ENCODE results near the gene HYKK. TPM values are rescaled to one million over a fixed set of nuclear protein-coding genes. Genes with fewer than 3 reads are reported as not detected.

HYKK gene
- 2.6 TPM for polyA plus RNA-seq (2013)

- DNase-seq = peak; percentile 80 to 86 (median 84)
- H3K36me3 ChIP-seq (ENCODE audit: control insufficient read depth in 4 of 4, insufficient read depth in 4 of 4, low read length in 3 of 4) = no peaks in the 10 kb centered on the region
- peaks cover 0 to 17% (median 15%) of the 10 kb centered on the region in 4 experiments for H3K4me1 ChIP-seq (ENCODE audit: control extremely low read depth in 1 of 4, control insufficient read depth in 4 of 4, insufficient read depth in 4 of 4, low read length in 3 of 4)
- H3K27ac ChIP-seq (ENCODE audit: insufficient read depth in 1 of 2, low read depth in 1 of 2, low read length in 2 of 2, poor library complexity in 1 of 2, severe bottlenecking in 2 of 2) = no peak within 1 kb of the TSS
- ChIA-PET CTCF (interaction anchor here (0.9 kb wide), 1 partner anchor 10 kb away, joined by 3 read pairs; no protein-coding TSS in a partner anchor), POLR2A (no interaction called here)
- peak within 1 kb of the TSS; percentile 62 to 83 (median 76) for H3K4me3 ChIP-seq (ENCODE audit: control insufficient read depth in 1 of 7, extremely low read depth in 1 of 7, insufficient read depth in 4 of 7, low read depth in 2 of 7, low read length in 6 of 7)
- H3K27me3 ChIP-seq (replicated peaks in 2 of 5; ENCODE audit: control insufficient read depth in 4 of 5, insufficient read depth in 5 of 5, low read length in 4 of 5) = peaks cover 0 to 11% (median 8%) of the 10 kb centered on the region in 5 experiments
- WGBS (ENCODE audit: insufficient coverage) = 3% methylated on average over 55 of the region's 63 CpGs
- no peaks in the 10 kb centered on the region for H3K9me3 ChIP-seq (ENCODE audit: control extremely low read depth in 1 of 5, control insufficient read depth in 4 of 5, insufficient read depth in 2 of 5, low read depth in 1 of 5, low read length in 4 of 5)
Observed at GRCh38 chr15:78506971-78507830, at the start of gene HYKK. HYKK (plus strand) TSS chr15:78507577; CDS start chr15:78513089, 5,512 bp downstream.

- no peaks in the 10 kb centered on the region for H3K9me3 ChIP-seq (ENCODE audit: control extremely low read depth in 1 of 5, control insufficient read depth in 4 of 5, insufficient read depth in 2 of 5, low read depth in 1 of 5, low read length in 4 of 5)
- H3K27ac ChIP-seq (ENCODE audit: insufficient read depth in 1 of 2, low read depth in 1 of 2, low read length in 2 of 2, poor library complexity in 1 of 2, severe bottlenecking in 2 of 2) = no peak overlapping the region
- H3K36me3 ChIP-seq (ENCODE audit: control insufficient read depth in 4 of 4, insufficient read depth in 4 of 4, low read length in 3 of 4) = peaks cover 10 to 43% (median 25%) of the 10 kb centered on the region in 4 experiments
- no peaks in the 10 kb centered on the region for H3K27me3 ChIP-seq (replicated peaks in 2 of 5; ENCODE audit: control insufficient read depth in 4 of 5, insufficient read depth in 5 of 5, low read length in 4 of 5)
- H3K4me3 ChIP-seq (ENCODE audit: control insufficient read depth in 1 of 7, extremely low read depth in 1 of 7, insufficient read depth in 4 of 7, low read depth in 2 of 7, low read length in 6 of 7) = no peak overlapping the region
- POLR2A ChIA-PET = no interaction called here
- WGBS (ENCODE audit: insufficient coverage) = 88% methylated on average over 1 of the region's 4 CpGs
- no peak for DNase-seq
- CTCF ChIA-PET = interaction anchor here (1.0 to 2.0 kb wide), 6 partner anchors 11 to 154 kb away, joined by 3 to 6 read pairs (median 4); no protein-coding TSS in a partner anchor
- H3K4me1 ChIP-seq (ENCODE audit: control extremely low read depth in 1 of 4, control insufficient read depth in 4 of 4, insufficient read depth in 4 of 4, low read length in 3 of 4) = peaks cover 0 to 16% (median 11%) of the 10 kb centered on the region in 4 experiments
Observed at GRCh38 chr15:78460737-78461136, 46.6 kb upstream of the HYKK start.

GRCh38 chr15:78461171-78461888 is 46.0 kb upstream of the HYKK start:
- Histone ChIP-seq H3K36me3 (ENCODE audit: control insufficient read depth in 4 of 4, insufficient read depth in 4 of 4, low read length in 3 of 4) (peaks cover 13 to 48% (median 27%) of the 10 kb centered on the region in 4 experiments), H3K27me3 (replicated peaks in 2 of 5; ENCODE audit: control insufficient read depth in 4 of 5, insufficient read depth in 5 of 5, low read length in 4 of 5) (no peaks in the 10 kb centered on the region), H3K4me3 (ENCODE audit: control insufficient read depth in 1 of 7, extremely low read depth in 1 of 7, insufficient read depth in 4 of 7, low read depth in 2 of 7, low read length in 6 of 7) (no peak overlapping the region), H3K9me3 (ENCODE audit: control extremely low read depth in 1 of 5, control insufficient read depth in 4 of 5, insufficient read depth in 2 of 5, low read depth in 1 of 5, low read length in 4 of 5) (no peaks in the 10 kb centered on the region), H3K27ac (ENCODE audit: insufficient read depth in 1 of 2, low read depth in 1 of 2, low read length in 2 of 2, poor library complexity in 1 of 2, severe bottlenecking in 2 of 2) (peak overlapping the region in 1 of 2 experiments; percentile 16), H3K4me1 (ENCODE audit: control extremely low read depth in 1 of 4, control insufficient read depth in 4 of 4, insufficient read depth in 4 of 4, low read length in 3 of 4) (peaks cover 0 to 14% (median 9%) of the 10 kb centered on the region in 4 experiments)
- 11% methylated on average over 2 of the region's 3 CpGs for WGBS (ENCODE audit: insufficient coverage)
- CTCF ChIA-PET = interaction anchor here (1.0 to 2.0 kb wide), 6 partner anchors 8 to 155 kb away, joined by 3 to 6 read pairs (median 4); no protein-coding TSS in a partner anchor
- POLR2A ChIA-PET = interaction anchor here (0.9 to 1.0 kb wide), 2 partner anchors 9 to 17 kb away, joined by 3 read pairs; no protein-coding TSS in a partner anchor
- peak; percentile 10 to 56 (median 52) for DNase-seq

- Histone ChIP-seq H3K4me1 (ENCODE audit: control extremely low read depth in 1 of 4, control insufficient read depth in 4 of 4, insufficient read depth in 4 of 4, low read length in 3 of 4) (no peaks in the 10 kb centered on the region), H3K27ac (ENCODE audit: insufficient read depth in 1 of 2, low read depth in 1 of 2, low read length in 2 of 2, poor library complexity in 1 of 2, severe bottlenecking in 2 of 2) (no peak overlapping the region), H3K9me3 (ENCODE audit: control extremely low read depth in 1 of 5, control insufficient read depth in 4 of 5, insufficient read depth in 2 of 5, low read depth in 1 of 5, low read length in 4 of 5) (no peaks in the 10 kb centered on the region), H3K4me3 (ENCODE audit: control insufficient read depth in 1 of 7, extremely low read depth in 1 of 7, insufficient read depth in 4 of 7, low read depth in 2 of 7, low read length in 6 of 7) (no peak overlapping the region), H3K27me3 (replicated peaks in 2 of 5; ENCODE audit: control insufficient read depth in 4 of 5, insufficient read depth in 5 of 5, low read length in 4 of 5) (no peaks in the 10 kb centered on the region), H3K36me3 (ENCODE audit: control insufficient read depth in 4 of 4, insufficient read depth in 4 of 4, low read length in 3 of 4) (peaks cover 25 to 86% (median 62%) of the 10 kb centered on the region in 4 experiments)
- no CpG with 5 or more reads among the region's 1 CpG for WGBS (ENCODE audit: insufficient coverage)
- ChIA-PET CTCF (interaction anchor here (1.3 to 1.5 kb wide), 2 partner anchors 7 to 9 kb away, joined by 3 read pairs; no protein-coding TSS in a partner anchor), POLR2A (no interaction called here)
- no peak for DNase-seq
Observed at GRCh38 chr15:78469031-78469430, 38.3 kb upstream of the HYKK start.

- WGBS (ENCODE audit: insufficient coverage) = 100% methylated on average over 2 of the region's 5 CpGs
- Histone ChIP-seq H3K27me3 (replicated peaks in 2 of 5; ENCODE audit: control insufficient read depth in 4 of 5, insufficient read depth in 5 of 5, low read length in 4 of 5) (no peaks in the 10 kb centered on the region), H3K4me1 (ENCODE audit: control extremely low read depth in 1 of 4, control insufficient read depth in 4 of 4, insufficient read depth in 4 of 4, low read length in 3 of 4) (no peaks in the 10 kb centered on the region), H3K4me3 (ENCODE audit: control insufficient read depth in 1 of 7, extremely low read depth in 1 of 7, insufficient read depth in 4 of 7, low read depth in 2 of 7, low read length in 6 of 7) (no peak overlapping the region), H3K36me3 (ENCODE audit: control insufficient read depth in 4 of 4, insufficient read depth in 4 of 4, low read length in 3 of 4) (peaks cover 27 to 73% (median 50%) of the 10 kb centered on the region in 4 experiments), H3K27ac (ENCODE audit: insufficient read depth in 1 of 2, low read depth in 1 of 2, low read length in 2 of 2, poor library complexity in 1 of 2, severe bottlenecking in 2 of 2) (no peak overlapping the region), H3K9me3 (ENCODE audit: control extremely low read depth in 1 of 5, control insufficient read depth in 4 of 5, insufficient read depth in 2 of 5, low read depth in 1 of 5, low read length in 4 of 5) (no peaks in the 10 kb centered on the region)
- POLR2A ChIA-PET = no interaction called here
- no peak for DNase-seq
- CTCF ChIA-PET = interaction anchor here (1.0 to 1.4 kb wide), 4 partner anchors 10 to 168 kb away, joined by 3 to 4 read pairs (median 4); no protein-coding TSS in a partner anchor
Observed at GRCh38 chr15:78477295-78477694, 30.1 kb upstream of the HYKK start.

- Histone ChIP-seq H3K27me3 (replicated peaks in 2 of 5; ENCODE audit: control insufficient read depth in 4 of 5, insufficient read depth in 5 of 5, low read length in 4 of 5) (no peaks in the 10 kb centered on the region), H3K4me1 (ENCODE audit: control extremely low read depth in 1 of 4, control insufficient read depth in 4 of 4, insufficient read depth in 4 of 4, low read length in 3 of 4) (no peaks in the 10 kb centered on the region), H3K36me3 (ENCODE audit: control insufficient read depth in 4 of 4, insufficient read depth in 4 of 4, low read length in 3 of 4) (peaks cover 19 to 67% (median 46%) of the 10 kb centered on the region in 4 experiments), H3K4me3 (ENCODE audit: control insufficient read depth in 1 of 7, extremely low read depth in 1 of 7, insufficient read depth in 4 of 7, low read depth in 2 of 7, low read length in 6 of 7) (no peak overlapping the region), H3K27ac (ENCODE audit: insufficient read depth in 1 of 2, low read depth in 1 of 2, low read length in 2 of 2, poor library complexity in 1 of 2, severe bottlenecking in 2 of 2) (no peak overlapping the region), H3K9me3 (ENCODE audit: control extremely low read depth in 1 of 5, control insufficient read depth in 4 of 5, insufficient read depth in 2 of 5, low read depth in 1 of 5, low read length in 4 of 5) (no peaks in the 10 kb centered on the region)
- 100% methylated on average over 2 of the region's 3 CpGs for WGBS (ENCODE audit: insufficient coverage)
- ChIA-PET POLR2A (interaction anchor here (1.3 kb wide), 1 partner anchor 15 kb away, joined by 3 read pairs; no protein-coding TSS in a partner anchor), CTCF (interaction anchor here (1.1 to 1.2 kb wide), 2 partner anchors 25 to 57 kb away, joined by 3 to 5 read pairs; no protein-coding TSS in a partner anchor)
- DNase-seq = no peak
Observed at GRCh38 chr15:78479650-78480049, 27.7 kb upstream of the HYKK start.
